Measurements from ENCODE around the gene SIGLEC9.
"Not testable (repeated sequence)": the region's sequence is repeated elsewhere in the genome, so short reads cannot be mapped to it uniquely, and the experiment has no call there.

SIGLEC9 gene

DNA sequence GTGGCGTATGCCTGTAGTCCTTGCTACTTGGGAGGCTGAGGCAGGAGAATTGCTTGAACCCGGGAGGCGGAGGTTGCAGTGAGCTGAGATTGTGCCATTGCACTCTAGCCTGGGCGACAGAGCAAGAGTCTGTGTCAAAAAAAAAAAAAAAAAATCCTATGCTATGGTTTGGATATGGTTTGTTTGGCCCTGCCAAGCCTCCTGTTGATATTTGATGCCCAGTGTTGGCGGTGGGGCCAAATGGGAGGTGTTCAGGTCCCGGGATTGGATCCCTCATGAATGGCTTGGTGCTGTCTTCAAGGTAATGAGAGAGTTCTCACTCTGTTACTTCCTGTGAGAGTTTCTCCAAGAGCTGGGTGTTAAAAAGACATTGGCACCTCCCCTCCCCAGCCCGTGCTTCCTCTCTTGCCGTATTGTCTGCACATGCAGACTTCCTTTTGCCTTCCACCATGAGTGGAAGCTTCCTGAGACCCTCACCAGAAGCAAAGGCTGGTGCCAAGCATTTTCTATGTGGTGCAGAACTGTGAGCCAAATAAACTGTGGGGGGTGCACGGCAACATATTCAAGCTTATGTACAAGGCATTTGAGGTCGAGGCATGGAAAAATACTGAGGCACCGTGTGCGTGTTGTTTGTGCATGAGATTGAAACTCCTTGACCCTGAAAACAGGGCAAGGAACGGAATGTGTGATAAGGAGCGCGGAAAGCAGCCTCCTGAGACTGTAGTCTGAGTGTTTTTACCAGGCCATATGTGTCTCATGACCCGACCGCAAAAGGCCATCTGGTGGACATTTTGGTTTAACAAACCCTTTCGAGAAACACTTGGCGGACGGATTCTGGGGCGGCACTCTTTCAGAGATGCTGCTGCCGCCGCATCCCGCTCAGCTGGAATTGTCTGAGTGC lies 7.3 kb downstream of the SIGLEC9 start:
- ATAC-seq (replicated peaks; ENCODE audit: extremely low read depth, poor library complexity, severe bottlenecking) (peak; percentile 90), DNase-seq (ENCODE audit: low spot score in 2 of 2) (peak in 1 of 2 donors; percentile 25)
- Mint-ChIP-seq H3K4me3 (peak overlapping the region; percentile 80), H3K36me3 (ENCODE audit: insufficient read depth) (peaks cover under 1% of the 10 kb centered on the region), H3K4me1 (peaks cover 79% of the 10 kb centered on the region), H3K9me3 (peaks cover 5% of the 10 kb centered on the region), H3K27me3 (no peaks in the 10 kb centered on the region), H3K27ac (ENCODE audit: low read depth) (peak overlapping the region; percentile 62)

DNA sequence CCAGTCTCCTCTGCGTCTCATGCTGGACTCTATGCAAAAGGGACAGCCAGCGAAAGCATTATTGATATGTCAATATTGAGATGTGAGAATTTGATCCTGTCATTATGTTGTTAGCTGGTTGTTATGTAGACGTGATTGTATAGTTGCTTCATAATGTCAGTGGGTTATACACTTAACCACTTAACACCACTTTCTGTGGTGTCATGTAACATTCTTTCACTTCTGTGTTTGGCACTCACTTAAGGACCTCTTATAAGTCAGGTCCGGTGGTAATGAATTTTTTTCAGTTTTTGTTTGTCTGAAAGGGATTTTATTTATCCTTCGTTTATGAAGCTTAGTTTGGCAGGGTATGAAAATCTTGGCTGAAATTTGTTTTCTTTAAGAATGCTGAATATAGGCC lies 10.3 kb downstream of the SIGLEC9 start:
- peak overlapping the region; percentile 59 for H3K27ac Mint-ChIP-seq (ENCODE audit: low read depth)
- no peak for DNase-seq (ENCODE audit: low spot score in 2 of 2)
- H3K4me1 Mint-ChIP-seq, result peaks cover 74% of the 10 kb centered on the region
- ATAC-seq (replicated peaks; ENCODE audit: extremely low read depth, poor library complexity, severe bottlenecking), result no peak
- peak overlapping the region; percentile 23 for H3K4me3 Mint-ChIP-seq
- H3K36me3 Mint-ChIP-seq (ENCODE audit: insufficient read depth), result peaks cover 1% of the 10 kb centered on the region
- H3K27me3 Mint-ChIP-seq, result no peaks in the 10 kb centered on the region
- peaks cover 5% of the 10 kb centered on the region for H3K9me3 Mint-ChIP-seq

DNA sequence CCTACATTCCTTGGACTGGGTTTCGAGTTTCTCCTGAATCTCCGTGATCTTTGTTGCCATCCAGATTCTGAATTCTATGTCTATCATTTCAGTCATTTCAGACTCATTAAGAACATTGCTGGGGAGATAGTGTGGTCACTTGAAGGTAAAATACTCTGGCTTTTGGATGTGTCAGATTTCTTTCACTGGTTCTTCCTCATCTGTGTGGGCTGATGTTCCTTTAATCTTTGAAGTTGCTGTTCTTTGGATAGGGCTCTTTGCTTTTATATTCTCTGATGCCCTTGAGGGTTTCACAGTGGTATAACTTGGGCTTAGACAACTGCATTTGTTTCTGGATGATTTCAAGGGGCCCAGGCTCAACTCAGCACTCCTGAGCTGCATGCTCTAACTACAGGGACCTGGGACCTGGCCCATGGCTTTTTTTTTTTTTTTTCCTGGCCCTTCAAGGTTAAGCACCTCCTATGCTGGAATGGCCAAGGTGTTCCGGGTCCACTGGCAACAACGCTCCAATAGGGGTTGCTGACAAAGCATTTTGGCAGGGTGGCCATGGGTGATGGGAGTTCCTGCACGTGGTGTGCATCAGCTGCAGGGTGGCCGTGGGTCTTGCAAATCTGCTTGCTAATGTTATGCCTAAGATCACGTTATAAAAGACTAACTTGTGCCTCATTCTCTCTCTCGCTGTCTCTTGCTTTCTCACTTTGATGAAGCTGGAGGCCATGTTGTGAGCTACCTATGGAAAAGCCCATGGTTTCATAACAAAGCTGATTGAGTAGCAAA lies 11.5 kb downstream of the SIGLEC9 start:
- H3K27ac Mint-ChIP-seq (ENCODE audit: low read depth), result peak overlapping the region; percentile 95
- DNase-seq (ENCODE audit: low spot score in 2 of 2), result no peak

DNA sequence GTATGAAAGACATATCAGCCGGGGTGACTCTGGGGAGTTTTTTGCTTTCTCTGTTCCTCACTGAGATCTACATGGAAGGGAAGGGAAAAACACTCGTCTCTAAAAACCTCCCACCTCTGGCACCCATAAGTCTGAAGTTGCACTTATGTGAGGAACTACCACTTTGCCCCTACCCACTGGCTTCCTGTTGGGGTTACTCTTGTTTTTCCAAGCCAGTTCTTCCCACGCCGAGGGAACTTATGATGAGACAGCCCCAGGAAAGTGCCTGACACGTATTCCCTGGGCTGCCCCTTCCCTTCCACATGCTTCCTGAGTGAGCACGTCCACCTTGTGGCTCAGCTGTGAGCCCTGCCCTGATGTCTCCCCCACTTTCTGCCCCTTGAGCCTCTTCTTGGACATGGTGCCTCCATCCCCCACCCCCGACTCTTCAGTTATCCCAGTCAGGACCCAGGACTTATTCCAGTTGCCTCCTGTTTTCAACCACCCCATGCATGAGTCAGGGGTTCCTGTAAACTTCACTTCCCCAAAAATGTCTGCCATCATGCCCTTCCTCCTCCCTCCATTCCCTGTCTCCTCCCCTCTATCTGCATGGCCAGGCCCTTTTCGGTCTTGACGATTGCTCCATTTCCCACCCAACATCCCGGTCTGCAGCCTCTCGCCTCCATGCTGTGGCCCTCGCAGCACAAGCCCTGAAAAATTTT lies 12.3 kb downstream of the SIGLEC9 start:
- ATAC-seq (replicated peaks; ENCODE audit: extremely low read depth, poor library complexity, severe bottlenecking) (no peak), DNase-seq (ENCODE audit: low spot score in 2 of 2) (no peak)
- Mint-ChIP-seq H3K4me1 (peaks cover 71% of the 10 kb centered on the region), H3K4me3 (peak overlapping the region; percentile 63), H3K27me3 (no peaks in the 10 kb centered on the region), H3K9me3 (peaks cover 2% of the 10 kb centered on the region), H3K36me3 (ENCODE audit: insufficient read depth) (peaks cover 1% of the 10 kb centered on the region), H3K27ac (ENCODE audit: low read depth) (peak overlapping the region; percentile 95)

More for the DNA sequence above, 11.5 kb downstream of the SIGLEC9 start:
- H3K36me3 Mint-ChIP-seq (ENCODE audit: insufficient read depth), result peaks cover 1% of the 10 kb centered on the region
- H3K27me3 Mint-ChIP-seq, result no peaks in the 10 kb centered on the region
- no peak for ATAC-seq (replicated peaks; ENCODE audit: extremely low read depth, poor library complexity, severe bottlenecking)
- peaks cover 5% of the 10 kb centered on the region for H3K9me3 Mint-ChIP-seq
- peaks cover 70% of the 10 kb centered on the region for H3K4me1 Mint-ChIP-seq
- H3K4me3 Mint-ChIP-seq, result peak overlapping the region; percentile 63

DNA sequence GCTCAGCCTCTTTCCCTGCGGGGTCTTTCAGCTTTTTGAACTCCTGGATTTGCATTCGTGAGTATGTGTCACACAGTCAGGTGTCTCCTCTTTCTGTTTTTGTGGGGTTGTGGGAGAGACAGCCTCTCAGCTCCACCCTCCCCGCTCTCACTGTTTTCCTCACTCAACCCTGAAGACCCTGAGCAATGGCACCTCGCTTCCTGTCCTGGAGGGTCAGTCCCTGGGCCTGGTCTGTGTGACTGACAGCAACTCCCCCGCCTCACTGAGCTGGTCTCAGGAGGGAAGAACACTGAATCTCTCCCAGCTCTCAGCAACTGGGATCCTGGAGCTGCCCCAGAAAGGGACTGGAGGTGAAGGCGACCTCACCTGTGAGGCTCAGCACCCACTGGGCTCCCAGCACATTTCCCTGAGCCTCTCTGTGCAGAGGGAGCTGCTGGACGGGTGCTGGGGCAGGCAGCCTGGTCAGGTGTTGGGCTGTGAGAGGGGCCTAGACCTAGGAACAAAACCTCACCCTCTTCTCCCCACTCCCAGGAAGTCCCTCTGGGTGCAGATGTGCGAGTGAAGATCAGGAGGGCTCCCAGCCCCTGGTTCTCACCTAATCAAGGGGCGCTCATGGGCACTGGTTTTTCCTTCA lies 13.2 kb downstream of the SIGLEC9 start:
- no peak for ATAC-seq (replicated peaks; ENCODE audit: extremely low read depth, poor library complexity, severe bottlenecking)
- Mint-ChIP-seq H3K36me3 (ENCODE audit: insufficient read depth) (peaks cover 1% of the 10 kb centered on the region), H3K27me3 (no peaks in the 10 kb centered on the region), H3K4me1 (peaks cover 62% of the 10 kb centered on the region), H3K9me3 (no peaks in the 10 kb centered on the region), H3K4me3 (peak overlapping the region; percentile 63), H3K27ac (ENCODE audit: low read depth) (peak overlapping the region; percentile 95)
- DNase-seq (ENCODE audit: low spot score in 2 of 2), result no peak

DNA sequence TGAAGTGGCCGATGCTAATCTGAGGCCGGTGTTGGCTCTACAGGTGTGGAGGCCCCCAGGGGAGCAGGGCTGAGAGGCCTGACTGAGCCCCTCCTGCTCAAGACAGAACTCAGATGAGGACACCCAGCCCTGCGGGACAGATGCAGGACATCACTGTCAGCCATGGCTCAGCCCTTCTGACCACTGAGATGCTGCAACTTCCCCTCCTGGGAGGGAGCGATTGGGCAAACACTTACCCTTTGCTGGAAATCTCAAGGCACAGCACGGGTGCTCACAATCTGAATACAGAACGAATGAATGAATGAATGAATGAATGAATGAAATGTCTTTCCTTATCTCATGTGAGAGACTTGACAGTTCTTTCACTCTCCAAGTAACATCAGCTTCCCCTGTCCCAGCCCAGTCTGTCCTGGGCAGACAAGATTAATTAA lies 13.9 kb downstream of the SIGLEC9 start:
- no peaks in the 10 kb centered on the region for H3K27me3 Mint-ChIP-seq
- ATAC-seq (replicated peaks; ENCODE audit: extremely low read depth, poor library complexity, severe bottlenecking) (no peak), DNase-seq (ENCODE audit: low spot score in 2 of 2) (no peak)
- H3K4me3 Mint-ChIP-seq, result no peak overlapping the region
- peak overlapping the region; percentile 69 for H3K27ac Mint-ChIP-seq (ENCODE audit: low read depth)
- H3K36me3 Mint-ChIP-seq (ENCODE audit: insufficient read depth), result peaks cover 1% of the 10 kb centered on the region
- no peaks in the 10 kb centered on the region for H3K9me3 Mint-ChIP-seq
- peaks cover 60% of the 10 kb centered on the region for H3K4me1 Mint-ChIP-seq

DNA sequence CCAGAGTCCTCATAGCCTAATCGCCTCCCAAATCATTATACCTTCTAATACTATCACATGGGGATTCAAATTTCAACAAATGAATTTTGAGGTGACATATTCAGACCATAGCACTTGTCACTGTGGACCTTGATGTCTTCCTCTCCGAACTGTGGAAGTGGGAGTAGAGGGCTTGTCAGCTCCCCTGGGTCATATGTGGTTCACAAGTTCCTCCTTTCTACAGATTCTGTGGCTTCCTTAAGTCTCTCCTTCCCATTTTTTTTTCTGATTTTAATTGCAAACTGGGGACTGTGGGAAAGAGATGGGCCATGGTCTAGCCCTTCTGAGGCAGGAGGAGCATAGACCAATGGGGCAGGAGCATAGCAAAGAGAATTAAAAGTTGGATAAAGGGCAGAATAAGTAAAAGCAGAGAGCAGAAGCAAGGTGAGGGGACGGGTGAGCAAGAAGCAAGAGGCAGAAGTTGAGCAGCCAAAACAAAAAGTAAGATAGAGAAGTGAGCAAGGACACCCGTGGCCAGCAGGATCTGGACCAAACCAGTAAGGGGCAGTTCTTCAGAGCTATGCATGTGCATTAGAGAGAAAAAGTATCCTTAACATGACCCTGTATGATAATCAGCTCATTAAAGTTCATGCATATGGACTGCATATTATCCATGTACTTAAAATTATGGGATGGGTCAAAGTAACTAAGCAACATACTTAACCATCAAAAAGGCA lies 14.8 kb downstream of the SIGLEC9 start:
- no peaks in the 10 kb centered on the region for H3K27me3 Mint-ChIP-seq
- H3K4me3 Mint-ChIP-seq, result no peak overlapping the region
- peaks cover 1% of the 10 kb centered on the region for H3K36me3 Mint-ChIP-seq (ENCODE audit: insufficient read depth)
- ATAC-seq (replicated peaks; ENCODE audit: extremely low read depth, poor library complexity, severe bottlenecking) (no peak), DNase-seq (ENCODE audit: low spot score in 2 of 2) (no peak)
- peaks cover 59% of the 10 kb centered on the region for H3K4me1 Mint-ChIP-seq
- H3K9me3 Mint-ChIP-seq, result no peaks in the 10 kb centered on the region
- H3K27ac Mint-ChIP-seq (ENCODE audit: low read depth), result peak overlapping the region; percentile 69

DNA sequence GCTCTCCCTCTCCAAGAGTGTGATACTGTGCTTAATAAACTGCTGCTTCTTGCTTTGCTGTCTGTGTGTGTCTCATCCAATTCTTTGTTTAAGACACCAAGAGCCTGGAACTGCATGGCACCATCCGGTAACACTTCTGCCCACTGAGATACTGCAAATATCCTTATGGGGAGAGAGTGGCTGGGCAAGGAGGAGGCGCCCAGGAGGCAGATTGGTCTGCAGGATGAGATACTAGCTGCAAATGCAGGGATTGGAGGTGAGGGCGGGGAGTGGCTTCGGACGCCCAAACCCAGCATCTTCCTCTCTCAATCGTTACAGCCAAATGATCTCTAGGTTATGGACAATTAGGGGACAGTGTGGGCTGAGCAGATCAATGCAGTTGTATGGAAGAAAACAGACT lies 15.7 kb downstream of the SIGLEC9 start:
- Mint-ChIP-seq H3K27ac (ENCODE audit: low read depth) (no peak overlapping the region), H3K9me3 (no peaks in the 10 kb centered on the region), H3K4me1 (peaks cover 53% of the 10 kb centered on the region), H3K36me3 (ENCODE audit: insufficient read depth) (peaks cover 1% of the 10 kb centered on the region), H3K27me3 (no peaks in the 10 kb centered on the region), H3K4me3 (no peak overlapping the region)
- ATAC-seq (replicated peaks; ENCODE audit: extremely low read depth, poor library complexity, severe bottlenecking) (no peak), DNase-seq (ENCODE audit: low spot score in 2 of 2) (no peak)

DNA sequence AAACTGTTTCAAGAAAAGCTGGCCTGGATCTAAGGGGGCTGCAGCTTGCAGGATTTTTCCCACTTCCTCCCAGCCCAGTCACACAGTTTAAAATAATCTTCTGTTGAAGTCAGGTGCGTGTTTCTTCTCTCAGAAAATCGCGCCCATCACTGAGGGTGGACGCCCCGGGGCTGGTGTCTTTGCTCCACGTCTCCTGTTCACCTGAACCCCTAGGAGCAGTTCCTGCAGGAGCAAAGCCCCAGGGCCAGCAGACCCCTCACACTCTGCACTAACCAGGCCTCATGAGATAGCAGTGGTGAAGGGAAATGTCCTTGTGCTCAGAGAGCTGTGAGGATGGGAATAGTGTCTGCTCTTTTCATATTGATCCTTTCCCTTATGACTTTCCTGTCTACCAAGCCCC lies 16.5 kb downstream of the SIGLEC9 start:
- Mint-ChIP-seq H3K4me1 (peaks cover 47% of the 10 kb centered on the region), H3K27me3 (no peaks in the 10 kb centered on the region), H3K4me3 (no peak overlapping the region), H3K9me3 (no peaks in the 10 kb centered on the region), H3K27ac (ENCODE audit: low read depth) (no peak overlapping the region), H3K36me3 (ENCODE audit: insufficient read depth) (peaks cover 1% of the 10 kb centered on the region)
- DNase-seq (ENCODE audit: low spot score in 2 of 2) (no peak), ATAC-seq (replicated peaks; ENCODE audit: extremely low read depth, poor library complexity, severe bottlenecking) (no peak)

DNA sequence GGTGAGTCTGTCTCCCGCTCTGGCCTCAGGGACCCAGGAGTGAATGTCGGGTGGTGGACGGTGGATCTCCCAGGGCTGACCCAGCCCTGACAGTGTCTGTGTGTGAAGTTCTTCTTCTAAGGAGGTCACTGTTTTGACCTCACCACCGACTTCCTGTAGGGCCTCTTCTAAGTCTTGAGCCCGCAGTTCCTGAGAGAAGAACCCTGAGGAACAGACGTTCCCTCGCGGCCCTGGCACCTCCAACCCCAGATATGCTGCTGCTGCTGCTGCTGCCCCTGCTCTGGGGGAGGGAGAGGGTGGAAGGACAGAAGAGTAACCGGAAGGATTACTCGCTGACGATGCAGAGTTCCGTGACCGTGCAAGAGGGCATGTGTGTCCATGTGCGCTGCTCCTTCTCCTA lies 17.4 kb downstream of the SIGLEC9 start, which contains the start of gene SIGLEC7:
Gene SIGLEC7, plus strand, starts transcription at position 183 of the 400 bp plus-strand sequence. Its CDS starts 69 bp downstream, at position 252.
- Mint-ChIP-seq H3K27ac (ENCODE audit: low read depth) (no peak within 1 kb of the TSS), H3K36me3 (ENCODE audit: insufficient read depth) (no peaks in the 10 kb centered on the region), H3K9me3 (no peaks in the 10 kb centered on the region), H3K4me1 (peaks cover 38% of the 10 kb centered on the region), H3K4me3 (no peak within 1 kb of the TSS), H3K27me3 (no peaks in the 10 kb centered on the region)
- no peak for DNase-seq (ENCODE audit: low spot score in 2 of 2)
- no peak for ATAC-seq (replicated peaks; ENCODE audit: extremely low read depth, poor library complexity, severe bottlenecking)

DNA sequence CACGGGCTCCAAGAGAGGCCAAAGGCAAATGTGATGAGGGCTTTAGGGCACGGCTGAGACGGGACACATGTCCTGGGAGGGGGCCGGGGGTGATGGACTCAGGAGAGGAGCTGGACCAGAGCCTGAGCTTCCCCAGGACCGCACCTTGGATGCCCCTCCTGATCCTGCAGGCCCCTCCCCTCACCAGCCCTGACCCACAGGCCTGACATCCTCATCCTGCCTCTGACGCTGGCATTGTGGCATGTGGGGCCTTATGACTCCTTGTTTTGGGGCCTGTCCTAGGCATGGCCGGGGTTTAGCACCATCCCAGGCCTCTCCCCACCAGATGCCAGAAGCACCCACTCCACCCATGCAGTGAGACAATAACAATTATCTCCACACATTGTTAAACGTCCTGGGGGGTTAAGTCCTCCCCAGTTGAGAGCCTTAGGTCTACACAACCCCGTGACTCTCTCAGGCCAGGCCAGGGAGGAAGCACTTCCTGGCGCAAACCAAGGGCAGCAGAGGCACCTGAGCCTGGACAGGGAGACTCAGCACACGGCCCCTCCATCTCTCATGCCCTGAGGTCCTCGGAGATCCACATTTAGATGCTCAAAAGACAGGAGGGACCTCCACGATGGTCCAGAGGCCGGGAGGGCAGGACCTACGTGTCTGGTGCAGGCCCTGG lies 18.2 kb downstream of the SIGLEC9 start:
- H3K4me3 Mint-ChIP-seq; ATAC-seq (replicated peaks; ENCODE audit: extremely low read depth, poor library complexity, severe bottlenecking); H3K27me3 Mint-ChIP-seq; DNase-seq (ENCODE audit: low spot score in 2 of 2); H3K9me3 Mint-ChIP-seq; H3K36me3 Mint-ChIP-seq (ENCODE audit: insufficient read depth); H3K27ac Mint-ChIP-seq (ENCODE audit: low read depth): not testable (repeated sequence)
- peaks cover 38% of the 10 kb centered on the region for H3K4me1 Mint-ChIP-seq
